HepG2 (cell line): ENCODE measurements around the gene ASCC3. TPM values are rescaled to one million over a fixed set of nuclear protein-coding genes. Genes with fewer than 3 reads are reported as not detected.

Source experiments
- ATAC-seq: fragments of 200-7000 bp; cut with Tn5 transposase; 3 replicates; pipeline ENCODE4 v1.9.1; 2020; ENCODE audit warnings: mild to moderate bottlenecking, moderate library complexity
- BruUV-seq: library from RNA; stranded (reverse); fragments of 400-500 nt; replicated peaks from 2 replicates; lab custom pipeline; 2021; lab: Mats Ljungman, UMichigan
- CTCF ChIA-PET: fragments of 300-600 bp; formaldehyde crosslinking; extraction: SDS; loops from one replicate; lab custom pipeline; 2021; ENCODE audit warnings: low total read pairs, inconsistent platforms, low intra/inter-chr PET ratio; lab: Yijun Ruan, JAX
- POLR2A ChIA-PET: fragments of 350-600 bp; sonication (Branson Sonifier 250); formaldehyde crosslinking; loops from one replicate; lab custom pipeline; 2020; ENCODE audit warnings: antibody characterized with exemption, inconsistent platforms; lab: Yijun Ruan, JAX
- DNase-seq: peaks from one replicate; pipeline ENCODE4 v3.0.0-alpha.2; 2015; ENCODE audit warnings: low spot score
- FAIRE-seq: peaks from 3 replicates; lab custom pipeline; 2011; peaks lifted over from hg19 to GRCh38; lab: Jason Lieb, UNC
- H2AFZ ChIP-seq: one replicate; pipeline ENCODE4 v1.6.1; 2011; ENCODE audit warnings: low read length, inconsistent platforms
- H3K27ac ChIP-seq: fragments of 300-600 bp; 3 replicates; pipeline ENCODE4 v1.8.0; 2011; ENCODE audit warnings: mixed run types, mild to moderate bottlenecking, mixed read lengths, low read length, inconsistent platforms; ENCODE audit not compliant: insufficient read depth; ENCODE audit errors: extremely low read length
- H3K27me3 ChIP-seq, 2 experiments: fragments of 200-600 bp in 1 of 2; 2 replicates in 1 of 2; 3 replicates in 1 of 2; pipeline versions ENCODE4 v1.6.0 to v1.8.0; 2011; ENCODE audit warnings: low read length in 2 of 2, mild to moderate bottlenecking in 2 of 2, moderate library complexity in 2 of 2, inconsistent platforms in 1 of 2; ENCODE audit not compliant: insufficient read depth in 2 of 2, control insufficient read depth in 1 of 2
- H3K36me3 ChIP-seq, 2 experiments: fragments of 200-600 bp in 1 of 2; replicated peaks in 1 of 2; 2 replicates in 1 of 2; 3 replicates in 1 of 2; pipeline versions ENCODE4 v1.5.1 to v1.8.0; 2011; ENCODE audit warnings: low read length in 2 of 2, inconsistent platforms in 1 of 2; ENCODE audit not compliant: insufficient read depth in 2 of 2, control insufficient read depth in 1 of 2
- H3K4me1 ChIP-seq: 2 replicates; pipeline ENCODE4 v1.5.1; 2012; ENCODE audit warnings: low read length, inconsistent platforms; ENCODE audit not compliant: insufficient read depth
- H3K4me2 ChIP-seq: 2 replicates; pipeline ENCODE4 v1.6.0; 2011; ENCODE audit warnings: low read depth, low read length, inconsistent platforms
- H3K4me3 ChIP-seq, 3 experiments: fragments of 200-600 bp in 1 of 3; sonication (generic), shearing (Covaris generic) in 1 of 3; replicated peaks in 1 of 3; 2 replicates each; pipeline ENCODE4 v1.5.1; 2011 to 2016; ENCODE audit warnings: low read length in 3 of 3, inconsistent platforms in 2 of 3, low read depth in 2 of 3, mild to moderate bottlenecking in 2 of 3, control low read depth in 1 of 3, mixed read lengths in 1 of 3; ENCODE audit not compliant: insufficient read depth in 1 of 3
- H3K79me2 ChIP-seq: one replicate; pipeline ENCODE4 v1.6.1; 2011; ENCODE audit warnings: low read length, inconsistent platforms; ENCODE audit not compliant: insufficient read depth
- H3K9ac ChIP-seq: 2 replicates; pipeline ENCODE4 v1.6.0; 2011; ENCODE audit warnings: mild to moderate bottlenecking, low read depth, low read length, inconsistent platforms; ENCODE audit not compliant: insufficient read depth
- H3K9me3 ChIP-seq: 2 replicates; pipeline ENCODE4 v1.5.1; 2012; ENCODE audit warnings: mild to moderate bottlenecking, low read length
- H4K20me1 ChIP-seq: 2 replicates; pipeline ENCODE4 v1.6.0; 2011; ENCODE audit warnings: inconsistent platforms, mild to moderate bottlenecking, low read length, moderate library complexity; ENCODE audit not compliant: insufficient read depth
- BRD4 ChIP-seq: sonication (generic); formaldehyde crosslinking; IDR thresholded peaks from 2 replicates; pipeline ENCODE4 v1.4.0; 2020; ENCODE audit warnings: missing genetic modification reagents
- DDIT3 ChIP-seq: sonication (generic); formaldehyde crosslinking; IDR thresholded peaks from 2 replicates; pipeline ENCODE4 v1.4.0; 2020; ENCODE audit warnings: mild to moderate bottlenecking, missing genetic modification reagents
- ERF ChIP-seq: IDR thresholded peaks from 2 replicates; pipeline ENCODE4 v1.6.1; 2018; ENCODE audit warnings: missing biosample characterization, missing genetic modification reagents
- KAT8 ChIP-seq: IDR thresholded peaks from 2 replicates; pipeline ENCODE4 v1.6.1; 2016; ENCODE audit warnings: missing genetic modification reagents, missing compliant biosample characterization
- MZF1 ChIP-seq: sonication (generic); formaldehyde crosslinking; IDR thresholded peaks from 2 replicates; pipeline ENCODE4 v1.8.1; 2023; ENCODE audit warnings: mild to moderate bottlenecking, missing genetic modification reagents, borderline replicate concordance
- SCMH1 ChIP-seq: sonication (generic); formaldehyde crosslinking; IDR thresholded peaks from 2 replicates; pipeline ENCODE4 v1.9.0; 2021; ENCODE audit warnings: missing genetic modification reagents, mild to moderate bottlenecking, borderline replicate concordance
- TSC22D2 ChIP-seq: sonication (generic); formaldehyde crosslinking; IDR thresholded peaks from 2 replicates; pipeline ENCODE4 v1.5.1; 2020; ENCODE audit warnings: missing genetic modification reagents, mild to moderate bottlenecking, borderline replicate concordance
- XRCC5 ChIP-seq: fragments of 200-400 bp; formaldehyde crosslinking; optimal IDR thresholded peaks from 2 replicates; pipeline ENCODE3; 2017; ENCODE audit warnings: mild to moderate bottlenecking, low read length
- ZBTB3 ChIP-seq: sonication (generic); formaldehyde crosslinking; IDR thresholded peaks from 2 replicates; pipeline ENCODE4 v1.4.0; 2020; ENCODE audit warnings: low read depth, mild to moderate bottlenecking, moderate library complexity, missing genetic modification reagents, borderline replicate concordance
- ZMAT3 ChIP-seq: sonication (generic); formaldehyde crosslinking; conservative IDR thresholded peaks from 2 replicates; pipeline ENCODE4 v1.7.0; 2021; ENCODE audit warnings: missing genetic modification reagents
- ZNF251 ChIP-seq: sonication (generic); formaldehyde crosslinking; IDR thresholded peaks from 2 replicates; pipeline ENCODE4 v1.9.0; 2021; ENCODE audit warnings: mild to moderate bottlenecking, missing genetic modification reagents
- ZNF510 ChIP-seq: sonication (generic); formaldehyde crosslinking; IDR thresholded peaks from 2 replicates; pipeline ENCODE4 v1.4.0; 2020; ENCODE audit warnings: low read depth, mild to moderate bottlenecking, missing genetic modification reagents
- ZNF781 ChIP-seq: sonication (generic); formaldehyde crosslinking; IDR thresholded peaks from 2 replicates; pipeline ENCODE4 v1.5.1; 2020; ENCODE audit warnings: borderline replicate concordance, mild to moderate bottlenecking, missing genetic modification reagents; ENCODE audit errors: not compliant biosample characterization
- WGBS: methylation state at CpG from one replicate; pipeline ENCODE4 v1.1.6; 2017; ENCODE audit warnings: low lambda C conversion rate; 5-methylcytosine and 5-hydroxymethylcytosine counted together
- in situ Hi-C: cut with HindIII; loops from 2 replicates; pipeline ENCODE4 v1.10.0; 2017; ENCODE audit warnings: low pct_unique_long_range_greater_than_20kb; ENCODE audit not compliant: extremely low pct_ligation_motif_present
- intact Hi-C: fragments of 100-400 bp; cut with micrococcal nuclease; formaldehyde crosslinking; loops from one replicate; pipeline ENCODE4 v1.10.0; 2022; ENCODE audit not compliant: unreplicated experiment
- polyA plus RNA-seq, 8 experiments: library from polyadenylated mRNA; depleted of rRNA in 3 of 8; stranded (reverse) in 7 of 8; unstranded in 1 of 8; fragments of >200 nt; fragmentation: Illumina TruSeq in 4 of 8; extraction: Trizol in 4 of 8; gene quantifications; 2 replicates each; pipeline versions ENCODE4 v1.2.1 to v1.2.3, GENCODE V29; 2011 to 2016; ENCODE audit warnings: low read depth in 4 of 8, missing spikeins in 1 of 8, mixed read lengths in 1 of 8; ENCODE audit not compliant: insufficient read depth in 1 of 8
- total RNA-seq, 5 experiments: library from RNA; depleted of rRNA; stranded (reverse); fragments of >200 nt; fragmentation: Illumina TruSeq; extraction: Trizol; gene quantifications; 2 replicates each; pipeline ENCODE4 v1.2.3, GENCODE V29; 2016; ENCODE audit warnings: low read depth in 1 of 5
- TF ChIP-seq, protein P1 (sequence below): sonication (generic); formaldehyde crosslinking; IDR thresholded peaks from 2 replicates; pipeline ENCODE4 v1.9.0; 2021; ENCODE audit warnings: missing genetic modification reagents, borderline replicate concordance
- TF ChIP-seq, protein P2 (sequence below): sonication (generic); formaldehyde crosslinking; IDR thresholded peaks from 2 replicates; pipeline ENCODE4 v1.5.0; 2020; ENCODE audit warnings: mild to moderate bottlenecking, missing genetic modification reagents
- TF ChIP-seq, protein P3 (sequence below): sonication (generic); formaldehyde crosslinking; conservative IDR thresholded peaks from 2 replicates; pipeline ENCODE4 v1.8.0; 2022; ENCODE audit warnings: low read depth, missing genetic modification reagents

ASCC3 gene
- total and polyA plus RNA-seq, 2 of the 13 experiments (the other 11 are each of a cell fraction or from before 2014, with no cell fraction given): 23.1 to 55.7 TPM

- no peak for FAIRE-seq
- 100% methylated on average over 3 of the region's 3 CpGs for WGBS
- Histone ChIP-seq H3K79me2 (no peaks in the 10 kb centered on the region), H2AFZ (no peak overlapping the region), H3K4me2 (no peak overlapping the region), H3K36me3 (peaks cover 2 to 18% of the 10 kb centered on the region in 2 experiments; a peak in 2 of 5 replicates), H3K27ac (no peak overlapping the region), H3K9me3 (no peaks in the 10 kb centered on the region), H4K20me1 (no peaks in the 10 kb centered on the region), H3K27me3 (no peaks in the 10 kb centered on the region), H3K9ac (no peak overlapping the region), H3K4me1 (no peaks in the 10 kb centered on the region), H3K4me3 (no peak overlapping the region)
- BruUV-seq: no TSS peak
- no peak for DNase-seq
- ChIA-PET CTCF (no interaction called here), POLR2A (no interaction called here)
- in situ Hi-C loops (no loop called here), intact Hi-C loops (no loop called here)
- no peak for ATAC-seq
- TF ChIP-seq, protein P1, sequence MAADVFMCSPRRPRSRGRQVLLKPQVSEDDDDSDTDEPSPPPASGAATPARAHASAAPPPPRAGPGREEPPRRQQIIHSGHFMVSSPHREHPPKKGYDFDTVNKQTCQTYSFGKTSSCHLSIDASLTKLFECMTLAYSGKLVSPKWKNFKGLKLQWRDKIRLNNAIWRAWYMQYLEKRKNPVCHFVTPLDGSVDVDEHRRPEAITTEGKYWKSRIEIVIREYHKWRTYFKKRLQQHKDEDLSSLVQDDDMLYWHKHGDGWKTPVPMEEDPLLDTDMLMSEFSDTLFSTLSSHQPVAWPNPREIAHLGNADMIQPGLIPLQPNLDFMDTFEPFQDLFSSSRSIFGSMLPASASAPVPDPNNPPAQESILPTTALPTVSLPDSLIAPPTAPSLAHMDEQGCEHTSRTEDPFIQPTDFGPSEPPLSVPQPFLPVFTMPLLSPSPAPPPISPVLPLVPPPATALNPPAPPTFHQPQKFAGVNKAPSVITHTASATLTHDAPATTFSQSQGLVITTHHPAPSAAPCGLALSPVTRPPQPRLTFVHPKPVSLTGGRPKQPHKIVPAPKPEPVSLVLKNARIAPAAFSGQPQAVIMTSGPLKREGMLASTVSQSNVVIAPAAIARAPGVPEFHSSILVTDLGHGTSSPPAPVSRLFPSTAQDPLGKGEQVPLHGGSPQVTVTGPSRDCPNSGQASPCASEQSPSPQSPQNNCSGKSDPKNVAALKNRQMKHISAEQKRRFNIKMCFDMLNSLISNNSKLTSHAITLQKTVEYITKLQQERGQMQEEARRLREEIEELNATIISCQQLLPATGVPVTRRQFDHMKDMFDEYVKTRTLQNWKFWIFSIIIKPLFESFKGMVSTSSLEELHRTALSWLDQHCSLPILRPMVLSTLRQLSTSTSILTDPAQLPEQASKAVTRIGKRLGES (CRISPR knock-in tag): no peak
- TF ChIP-seq ZMAT3 (CRISPR knock-in tag) (no peak), DDIT3 (CRISPR knock-in tag) (no peak), KAT8 (CRISPR knock-in tag) (no peak), BRD4 (CRISPR knock-in tag) (no peak), TSC22D2 (CRISPR knock-in tag) (no peak), MZF1 (CRISPR knock-in tag) (no peak), SCMH1 (no peak), ZBTB3 (CRISPR knock-in tag) (no peak), XRCC5 (no peak), ZNF510 (CRISPR knock-in tag) (no peak), ZNF251 (CRISPR knock-in tag) (no peak), ZNF781 (CRISPR knock-in tag) (no peak), ERF (no peak)
- TF ChIP-seq, protein P2, sequence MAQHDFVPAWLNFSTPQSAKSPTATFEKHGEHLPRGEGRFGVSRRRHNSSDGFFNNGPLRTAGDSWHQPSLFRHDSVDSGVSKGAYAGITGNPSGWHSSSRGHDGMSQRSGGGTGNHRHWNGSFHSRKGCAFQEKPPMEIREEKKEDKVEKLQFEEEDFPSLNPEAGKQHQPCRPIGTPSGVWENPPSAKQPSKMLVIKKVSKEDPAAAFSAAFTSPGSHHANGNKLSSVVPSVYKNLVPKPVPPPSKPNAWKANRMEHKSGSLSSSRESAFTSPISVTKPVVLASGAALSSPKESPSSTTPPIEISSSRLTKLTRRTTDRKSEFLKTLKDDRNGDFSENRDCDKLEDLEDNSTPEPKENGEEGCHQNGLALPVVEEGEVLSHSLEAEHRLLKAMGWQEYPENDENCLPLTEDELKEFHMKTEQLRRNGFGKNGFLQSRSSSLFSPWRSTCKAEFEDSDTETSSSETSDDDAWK: no peak
- TF ChIP-seq, protein P3, sequence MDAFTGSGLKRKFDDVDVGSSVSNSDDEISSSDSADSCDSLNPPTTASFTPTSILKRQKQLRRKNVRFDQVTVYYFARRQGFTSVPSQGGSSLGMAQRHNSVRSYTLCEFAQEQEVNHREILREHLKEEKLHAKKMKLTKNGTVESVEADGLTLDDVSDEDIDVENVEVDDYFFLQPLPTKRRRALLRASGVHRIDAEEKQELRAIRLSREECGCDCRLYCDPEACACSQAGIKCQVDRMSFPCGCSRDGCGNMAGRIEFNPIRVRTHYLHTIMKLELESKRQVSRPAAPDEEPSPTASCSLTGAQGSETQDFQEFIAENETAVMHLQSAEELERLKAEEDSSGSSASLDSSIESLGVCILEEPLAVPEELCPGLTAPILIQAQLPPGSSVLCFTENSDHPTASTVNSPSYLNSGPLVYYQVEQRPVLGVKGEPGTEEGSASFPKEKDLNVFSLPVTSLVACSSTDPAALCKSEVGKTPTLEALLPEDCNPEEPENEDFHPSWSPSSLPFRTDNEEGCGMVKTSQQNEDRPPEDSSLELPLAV (CRISPR knock-in tag): no peak
Measured at GRCh38 chr6:100620085-100620840, 260.9 kb downstream of the ASCC3 start.
